ENCODE measurements around the gene PELI1. TPM values are rescaled to one million over a fixed set of nuclear protein-coding genes. Genes with fewer than 3 reads are reported as not detected.

Gene PELI1
- total and polyA plus RNA-seq, 2 of the 8 experiments (the other 6 are each of a cell fraction or from before 2014, with no cell fraction given) = 21.8 to 57.1 TPM

DNA sequence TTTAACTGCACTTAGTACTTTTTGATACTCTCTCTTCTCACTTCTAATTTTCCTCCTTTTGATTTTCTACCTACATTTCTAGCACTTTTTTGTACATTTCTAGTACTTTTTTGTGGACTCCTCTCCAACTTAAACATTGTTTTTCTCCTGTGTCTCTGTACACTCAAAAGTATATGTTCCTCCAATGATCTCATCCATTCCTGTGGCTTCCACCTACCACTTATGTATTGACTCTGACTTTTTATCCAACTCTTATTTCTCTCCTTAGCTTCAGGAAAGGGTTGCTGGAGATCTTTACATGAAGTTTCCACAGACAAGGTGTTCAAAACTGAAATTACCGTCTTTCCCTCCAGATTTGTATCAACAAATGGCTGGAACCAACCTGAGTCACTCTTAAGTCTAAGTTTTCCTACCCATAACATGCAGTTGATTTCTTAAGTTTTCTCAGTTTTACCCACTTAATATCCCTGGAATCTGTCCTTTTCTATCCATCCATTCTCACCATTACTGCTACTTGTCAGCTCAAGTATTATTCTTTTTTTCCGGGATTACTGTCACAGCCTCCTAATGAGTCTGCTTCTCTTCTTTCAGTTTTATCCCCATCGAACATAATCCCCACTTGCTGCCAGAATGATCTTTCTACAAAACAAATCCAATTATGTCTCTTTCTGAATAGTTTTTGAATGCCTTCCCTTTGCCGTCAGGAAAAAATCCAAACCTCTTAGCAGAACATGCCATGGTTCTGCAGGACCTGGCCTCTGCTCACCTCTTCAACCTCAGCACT lies 22.6 kb upstream of the PELI1 start (continued):
- TF ChIP-seq, protein P1, sequence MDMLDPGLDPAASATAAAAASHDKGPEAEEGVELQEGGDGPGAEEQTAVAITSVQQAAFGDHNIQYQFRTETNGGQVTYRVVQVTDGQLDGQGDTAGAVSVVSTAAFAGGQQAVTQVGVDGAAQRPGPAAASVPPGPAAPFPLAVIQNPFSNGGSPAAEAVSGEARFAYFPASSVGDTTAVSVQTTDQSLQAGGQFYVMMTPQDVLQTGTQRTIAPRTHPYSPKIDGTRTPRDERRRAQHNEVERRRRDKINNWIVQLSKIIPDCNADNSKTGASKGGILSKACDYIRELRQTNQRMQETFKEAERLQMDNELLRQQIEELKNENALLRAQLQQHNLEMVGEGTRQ (IDR thresholded peaks at IDR 0.05; ENCODE audit: low read length) = no peak
